GM18511 (cell line): ENCODE measurements around the gene PLXNC1.

Experiments used
- ATAC-seq: cut with Tn5 transposase; IDR thresholded peaks from one replicate; pipeline ENCODE4 v1.9.1; 2021; ENCODE audit warnings: mild to moderate bottlenecking, moderate library complexity; ENCODE audit not compliant: unreplicated experiment

The PLXNC1 gene

GRCh38 chr12:94329366-94329765, 181.0 kb downstream of the PLXNC1 start:
- no peak for ATAC-seq

DNA sequence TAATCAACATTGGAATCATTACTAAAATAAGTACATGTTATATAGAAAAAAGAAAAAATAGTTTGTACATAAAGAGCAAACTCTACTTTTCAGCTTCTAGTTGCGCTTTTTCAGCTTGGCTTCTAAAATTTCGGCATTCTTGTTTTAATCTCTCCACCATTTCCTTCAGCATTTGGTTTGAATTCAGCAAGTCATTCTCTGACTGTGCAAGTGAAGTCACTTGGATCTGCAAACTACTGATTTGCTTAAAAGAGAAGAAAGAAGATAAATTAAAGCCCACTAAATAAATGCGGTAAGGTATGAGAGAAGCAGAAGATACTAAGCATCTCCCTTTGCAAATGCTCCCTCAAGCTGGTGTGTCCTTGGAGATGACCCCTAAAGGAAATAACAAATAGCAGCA, 185.0 kb downstream of the PLXNC1 start:
- ATAC-seq: no peak

- ATAC-seq: no peak
Measured at GRCh38 chr12:94336211-94336925, 188.0 kb downstream of the PLXNC1 start.

DNA sequence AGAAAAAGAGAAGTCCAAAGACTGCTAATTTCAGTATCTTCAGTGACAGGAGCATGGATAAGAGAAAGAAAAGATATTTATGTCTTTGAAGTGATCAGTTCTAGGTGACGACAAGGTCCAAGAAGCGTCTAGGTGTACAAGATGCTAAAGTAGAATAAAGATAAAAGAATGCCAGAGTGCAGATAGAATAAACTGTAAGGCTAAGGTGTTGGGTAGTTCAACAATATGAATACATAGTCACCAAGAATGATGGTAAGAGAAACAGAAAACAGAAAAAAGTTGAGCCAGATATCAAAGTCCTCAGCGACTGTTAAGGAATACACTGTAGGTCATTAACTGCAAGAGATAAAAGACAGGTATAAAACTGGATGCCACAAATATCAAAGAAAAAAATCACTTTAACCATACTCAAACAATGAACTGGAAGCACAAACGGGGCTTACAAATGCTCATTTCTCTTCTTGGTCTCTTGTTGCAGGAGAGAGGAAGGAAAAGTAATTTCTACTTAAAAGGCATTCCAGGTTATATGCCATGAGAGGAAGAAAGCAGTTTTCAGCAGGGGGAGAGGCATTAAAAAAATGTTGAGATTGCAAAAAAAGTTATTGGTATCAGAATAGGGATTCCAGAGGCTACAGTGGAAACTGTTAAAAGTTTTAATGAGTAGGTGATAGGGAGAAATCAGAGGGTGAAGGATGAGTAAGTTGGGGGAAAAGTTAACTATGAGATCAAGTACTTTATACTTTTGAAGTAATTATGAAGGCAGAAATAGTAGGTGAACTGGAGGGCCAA, 189.8 kb downstream of the PLXNC1 start:
- ATAC-seq: no peak

DNA sequence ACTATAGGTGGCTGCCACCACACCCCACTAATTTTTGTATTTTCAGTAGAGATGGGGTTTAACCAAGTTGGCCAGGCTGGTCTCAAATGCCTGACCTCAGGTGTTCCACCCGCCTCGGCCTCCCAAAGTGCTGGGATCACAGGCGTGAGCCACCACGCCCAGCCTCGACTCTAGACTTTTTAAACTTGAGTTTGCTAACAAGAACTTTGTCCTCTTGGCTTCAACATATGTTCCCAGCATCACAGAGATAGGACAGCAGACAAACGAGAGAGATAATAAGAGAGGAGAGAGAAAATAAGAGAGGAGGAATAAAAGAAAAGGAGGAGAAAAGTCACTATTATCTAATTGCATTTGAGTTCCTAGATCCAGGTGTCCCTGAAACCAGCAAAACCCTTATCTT, 192.2 kb downstream of the PLXNC1 start:
- ATAC-seq: no peak

GRCh38 chr12:94353130-94353529, 204.8 kb downstream of the PLXNC1 start:
- no peak for ATAC-seq
